HAP-1 (cell line): ENCODE data around the gene MUC21.
"Not testable (repeated sequence)": the region's sequence is repeated elsewhere in the genome, so short reads cannot be mapped to it uniquely, and the experiment has no call there.

Experiments used
- DNase-seq, 2 experiments: peaks; one replicate each; pipeline ENCODE4 v3.0.0-alpha.2; 2016 to 2020; ENCODE audit warnings: low spot score in 2 of 2
- H3K27me3 ChIP-seq: fragments of 250-450 bp; sonication (Bioruptor Pico); 2 replicates; pipeline ENCODE4 v1.5.1; 2020; ENCODE audit warnings: low read depth, mild to moderate bottlenecking, moderate library complexity
- H3K36me3 ChIP-seq: fragments of 250-450 bp; sonication (Bioruptor Pico); replicated peaks from 2 replicates; pipeline ENCODE4 v1.5.1; 2020; ENCODE audit warnings: mild to moderate bottlenecking
- H3K4me1 ChIP-seq: fragments of 250-450 bp; sonication (Bioruptor Pico); 2 replicates; pipeline ENCODE4 v1.5.1; 2020; ENCODE audit warnings: mild to moderate bottlenecking
- H3K4me3 ChIP-seq: fragments of 250-450 bp; sonication (Bioruptor Pico); 2 replicates; pipeline ENCODE4 v1.5.1; 2020; ENCODE audit warnings: mild to moderate bottlenecking, moderate library complexity
- H3K9me3 ChIP-seq: fragments of 250-450 bp; sonication (Bioruptor Pico); 2 replicates; pipeline ENCODE4 v1.5.1; 2020; ENCODE audit warnings: mild to moderate bottlenecking, moderate library complexity
- in situ Hi-C: fragments of 300-500 bp; cut with MboI; formaldehyde crosslinking; loops from 3 replicates; pipeline ENCODE4 v1.14.3; 2020; ENCODE audit warnings: low sequenced_read_pairs, inconsistent platforms, mixed read lengths

MUC21 gene

GRCh38 chr6:31005249-31006020 is 21.9 kb downstream of the MUC21 start:
- in situ Hi-C loops = no loop called here

GRCh38 chr6:31007694-31008093 is 24.2 kb downstream of the MUC21 start:
- DNase-seq = no peak
- peaks cover 27% of the 10 kb centered on the region for H3K27me3 ChIP-seq
- H3K9me3 ChIP-seq = no peaks in the 10 kb centered on the region
- H3K4me1 ChIP-seq = no peaks in the 10 kb centered on the region
- no peak overlapping the region for H3K4me3 ChIP-seq
- in situ Hi-C loops = no loop called here
- H3K36me3 ChIP-seq = no peaks in the 10 kb centered on the region

More at GRCh38 chr6:31005249-31006020, 21.9 kb downstream of the MUC21 start:
- H3K4me1 ChIP-seq = no peaks in the 10 kb centered on the region
- no peaks in the 10 kb centered on the region for H3K9me3 ChIP-seq
- no peaks in the 10 kb centered on the region for H3K36me3 ChIP-seq
- peaks cover 27% of the 10 kb centered on the region for H3K27me3 ChIP-seq
- no peak for DNase-seq
- no peak overlapping the region for H3K4me3 ChIP-seq

- DNase-seq = no peak
- Histone ChIP-seq H3K4me1 (no peaks in the 10 kb centered on the region), H3K9me3 (no peaks in the 10 kb centered on the region), H3K27me3 (peaks cover 27% of the 10 kb centered on the region), H3K36me3 (no peaks in the 10 kb centered on the region), H3K4me3 (no peak overlapping the region)
- in situ Hi-C loops = no loop called here
Measured at GRCh38 chr6:31008165-31008564, 24.6 kb downstream of the MUC21 start.

- H3K4me1 ChIP-seq = no peaks in the 10 kb centered on the region
- in situ Hi-C loops = no loop called here
Measured at GRCh38 chr6:31009731-31010130, 26.2 kb downstream of the MUC21 start.

GRCh38 chr6:31010393-31011060 is 27.0 kb downstream of the MUC21 start, which contains the start of gene MUC22:
Gene MUC22, plus strand, starts transcription at chr6:31010474. Its CDS starts 233 bp downstream, at chr6:31010707.
- Histone ChIP-seq H3K9me3 (no peaks in the 10 kb centered on the region), H3K4me3 (no peak within 1 kb of the TSS), H3K27me3 (peaks cover 25% of the 10 kb centered on the region), H3K4me1 (no peaks in the 10 kb centered on the region), H3K36me3 (no peaks in the 10 kb centered on the region)
- DNase-seq = no peak
- in situ Hi-C loops = no loop called here

More at GRCh38 chr6:31009731-31010130, 26.2 kb downstream of the MUC21 start:
- Histone ChIP-seq H3K9me3 (no peaks in the 10 kb centered on the region), H3K4me3 (no peak overlapping the region), H3K27me3 (peaks cover 26% of the 10 kb centered on the region), H3K36me3 (no peaks in the 10 kb centered on the region)
- DNase-seq = no peak

- Histone ChIP-seq H3K4me1 (no peaks in the 10 kb centered on the region), H3K4me3 (no peak overlapping the region), H3K27me3 (peaks cover 25% of the 10 kb centered on the region), H3K9me3 (peaks cover under 1% of the 10 kb centered on the region; the same call in 1 of the 2 replicates), H3K36me3 (no peaks in the 10 kb centered on the region)
- in situ Hi-C loops = no loop called here
- DNase-seq = no peak
Measured at GRCh38 chr6:31011153-31011552, 27.6 kb downstream of the MUC21 start.

- peaks cover 4% of the 10 kb centered on the region; the same call in 1 of the 2 replicates for H3K9me3 ChIP-seq
- no peak for DNase-seq
- H3K27me3 ChIP-seq = no peaks in the 10 kb centered on the region; the same call in 1 of the 2 replicates
- no peak overlapping the region for H3K4me3 ChIP-seq
- in situ Hi-C loops = no loop called here
- no peaks in the 10 kb centered on the region for H3K4me1 ChIP-seq
- no peaks in the 10 kb centered on the region for H3K36me3 ChIP-seq
Measured at GRCh38 chr6:31016659-31017299, 33.3 kb downstream of the MUC21 start.

- H3K4me3 ChIP-seq, H3K4me1 ChIP-seq, H3K9me3 ChIP-seq, H3K36me3 ChIP-seq, H3K27me3 ChIP-seq, in situ Hi-C loops, DNase-seq: not testable (repeated sequence)
Measured at GRCh38 chr6:31017436-31017835, 33.9 kb downstream of the MUC21 start.

GRCh38 chr6:31020057-31020456 is 36.5 kb downstream of the MUC21 start:
- peaks cover 4% of the 10 kb centered on the region; the same call in 1 of the 2 replicates for H3K9me3 ChIP-seq
- H3K27me3 ChIP-seq = peaks cover 2% of the 10 kb centered on the region; the same call in 1 of the 2 replicates
- in situ Hi-C loops = no loop called here
- H3K36me3 ChIP-seq = no peaks in the 10 kb centered on the region
- DNase-seq = no peak
- H3K4me3 ChIP-seq = no peak overlapping the region
- H3K4me1 ChIP-seq = no peaks in the 10 kb centered on the region

GRCh38 chr6:31020631-31021255 is 37.2 kb downstream of the MUC21 start:
- H3K4me3 ChIP-seq, DNase-seq, H3K9me3 ChIP-seq, H3K36me3 ChIP-seq, in situ Hi-C loops, H3K4me1 ChIP-seq, H3K27me3 ChIP-seq: not testable (repeated sequence)

- H3K9me3 ChIP-seq, H3K36me3 ChIP-seq, H3K27me3 ChIP-seq, H3K4me3 ChIP-seq, H3K4me1 ChIP-seq, DNase-seq, in situ Hi-C loops: not testable (repeated sequence)
Measured at GRCh38 chr6:31021705-31022531, 38.4 kb downstream of the MUC21 start.

GRCh38 chr6:31025595-31025994 is 42.1 kb downstream of the MUC21 start:
- Histone ChIP-seq H3K4me1 (no peaks in the 10 kb centered on the region), H3K36me3 (no peaks in the 10 kb centered on the region), H3K9me3 (no peaks in the 10 kb centered on the region), H3K27me3 (0 out of 2 replicates have a peak, but pooled peaks cover 2% of the 10 kb centered on the region), H3K4me3 (no peak overlapping the region)
- DNase-seq = no peak
- in situ Hi-C loops = no loop called here

- no peak overlapping the region for H3K4me3 ChIP-seq
- in situ Hi-C loops = no loop called here
- H3K36me3 ChIP-seq = no peaks in the 10 kb centered on the region
- H3K4me1 ChIP-seq = no peaks in the 10 kb centered on the region
- H3K27me3 ChIP-seq = 0 out of 2 replicates have a peak, but pooled peaks cover 2% of the 10 kb centered on the region
- no peaks in the 10 kb centered on the region for H3K9me3 ChIP-seq
- no peak for DNase-seq
Measured at GRCh38 chr6:31031095-31031494, 47.6 kb downstream of the MUC21 start.
